Stomach (tissue), 9 donors: ENCODE measurements around the gene RTKN2. TPM values are rescaled to one million over a fixed set of nuclear protein-coding genes. Genes with fewer than 3 reads are reported as not detected.

Experiments
- DNase-seq, 2 donors: peaks; one replicate each; pipeline versions ENCODE4 v3.0.0 to v3.0.0-alpha.2; 2013 to 2019
- H3K27ac ChIP-seq, 5 donors: fragments of 200-600 bp in 4 of 5; sonication (generic) in 4 of 5; one replicate each; pipeline ENCODE4 v1.5.1; 2013 to 2019; ENCODE audit warnings: mild to moderate bottlenecking in 1 of 5, moderate library complexity in 1 of 5
- H3K27me3 ChIP-seq, 3 donors: fragments of 200-600 bp; sonication (generic); one replicate each; pipeline ENCODE4 v1.5.1; 2017 to 2019; ENCODE audit warnings: mixed run types in 1 of 3
- H3K36me3 ChIP-seq, 4 donors: fragments of 200-600 bp; sonication (generic); 1 replicate in 3 of 4; 2 replicates in 1 of 4; pipeline ENCODE4 v1.5.1; 2016 to 2019
- H3K4me1 ChIP-seq, 4 donors: fragments of 200-600 bp; sonication (generic); one replicate each; pipeline ENCODE4 v1.5.1; 2016 to 2019
- H3K4me3 ChIP-seq, 4 donors: fragments of 200-600 bp; sonication (generic) in 3 of 4; one replicate each; pipeline ENCODE4 v1.5.1; 2016 to 2019; ENCODE audit warnings: mild to moderate bottlenecking in 1 of 4
- H3K9me3 ChIP-seq, 4 donors: fragments of 200-600 bp; sonication (generic); one replicate each; pipeline ENCODE4 v1.5.1; 2016 to 2019
- EP300 ChIP-seq: sonication (generic); formaldehyde crosslinking; IDR thresholded peaks from one replicate; pipeline ENCODE4 v1.6.1; 2017; ENCODE audit warnings: antibody characterized with exemption
- POLR2A ChIP-seq, 4 donors: fragments of 450-650 bp; IDR thresholded peaks; one replicate each; pipeline ENCODE4 v1.6.1; 2016; ENCODE audit warnings: antibody characterized with exemption in 4 of 4, control low read depth in 2 of 4, mild to moderate bottlenecking in 1 of 4, moderate library complexity in 1 of 4
- POLR2AphosphoS5 ChIP-seq, 3 donors: sonication (generic); formaldehyde crosslinking; IDR thresholded peaks; one replicate each; pipeline ENCODE4 v1.6.1; 2016; ENCODE audit warnings: antibody characterized with exemption in 3 of 3
- WGBS, 5 donors: extraction: QIAGEN DNeasy Blood & Tissue Kit in 3 of 5; methylation state at CpG; one replicate each; pipeline versions ENCODE4 v1.1.5 to v1.1.7; 2013 to 2018; 5-methylcytosine and 5-hydroxymethylcytosine counted together
- intact Hi-C: fragments of 100-400 bp; cut with DNase I; formaldehyde crosslinking; loops from one replicate; pipeline ENCODE4 v1.15.1; 2023; ENCODE audit warnings: low total_unique reads
- polyA plus RNA-seq, 3 donors: library from polyadenylated mRNA; stranded (reverse); fragments of 200-250 nt; gene quantifications; one replicate each; pipeline ENCODE4 v1.2.3, GENCODE V29; 2013
- total RNA-seq, 5 donors: library from RNA; depleted of rRNA; stranded (reverse); fragments of >200 nt; gene quantifications; one replicate each; pipeline versions ENCODE4 v1.1.0 to v1.2.3, GENCODE V29; 2014 to 2016
- TF ChIP-seq, protein P1 (sequence below), 7 experiments: fragments of 450-650 bp in 4 of 7; fragments of 200-600 bp in 3 of 7; sonication (generic) in 3 of 7; IDR thresholded peaks; one replicate each; pipeline ENCODE4 v1.5.1; 2016 to 2019; ENCODE audit warnings: antibody characterized with exemption in 7 of 7, control low read depth in 2 of 7, mild to moderate bottlenecking in 1 of 7
- donor health status: healthy with polysubstance abuse.
- donor health status: Bipolar disorder and iron deficiency.
- donor health status: healthy.

RTKN2 gene
- total and polyA plus RNA-seq, 8 donors: 0.15 to 8.4 (median 1.8) TPM; not detected in 2

DNA sequence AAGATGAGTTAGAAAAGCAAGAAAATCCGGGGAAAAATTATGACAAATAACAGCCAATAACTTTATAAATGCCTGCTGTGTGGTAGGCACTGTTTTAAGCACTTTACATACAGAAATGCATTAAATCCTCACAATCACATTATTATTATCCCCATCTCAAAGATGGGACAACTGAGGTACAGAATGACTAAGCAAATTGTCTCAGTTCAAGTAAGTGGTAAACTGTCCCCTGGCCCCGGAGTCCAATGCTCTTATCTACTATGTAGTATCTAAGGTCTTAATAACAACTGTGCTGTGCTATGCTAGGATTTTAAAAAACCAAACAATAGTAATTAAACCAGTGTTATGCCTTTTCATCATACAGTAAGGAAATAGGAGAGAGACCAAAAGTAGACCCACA is 105.6 kb downstream of the RTKN2 start:
- H3K27me3 ChIP-seq: no peaks in the 10 kb centered on the region
- H3K4me1 ChIP-seq: peaks cover 4 to 15% (median 14%) of the 10 kb centered on the region in 4 donors
- intact Hi-C loops: no loop called here
- H3K36me3 ChIP-seq: no peaks in the 10 kb centered on the region
- H3K4me3 ChIP-seq: no peak overlapping the region
- no peaks in the 10 kb centered on the region for H3K9me3 ChIP-seq
- 66 to 83% (median 76%) methylated on average over 2 of the region's 2 CpGs for WGBS, 5 donors
- DNase-seq: no peak
- no peak for TF ChIP-seq EP300
- no peak for TF ChIP-seq POLR2A (IDR thresholded peaks at IDR 0.05)
- TF ChIP-seq, protein P1, sequence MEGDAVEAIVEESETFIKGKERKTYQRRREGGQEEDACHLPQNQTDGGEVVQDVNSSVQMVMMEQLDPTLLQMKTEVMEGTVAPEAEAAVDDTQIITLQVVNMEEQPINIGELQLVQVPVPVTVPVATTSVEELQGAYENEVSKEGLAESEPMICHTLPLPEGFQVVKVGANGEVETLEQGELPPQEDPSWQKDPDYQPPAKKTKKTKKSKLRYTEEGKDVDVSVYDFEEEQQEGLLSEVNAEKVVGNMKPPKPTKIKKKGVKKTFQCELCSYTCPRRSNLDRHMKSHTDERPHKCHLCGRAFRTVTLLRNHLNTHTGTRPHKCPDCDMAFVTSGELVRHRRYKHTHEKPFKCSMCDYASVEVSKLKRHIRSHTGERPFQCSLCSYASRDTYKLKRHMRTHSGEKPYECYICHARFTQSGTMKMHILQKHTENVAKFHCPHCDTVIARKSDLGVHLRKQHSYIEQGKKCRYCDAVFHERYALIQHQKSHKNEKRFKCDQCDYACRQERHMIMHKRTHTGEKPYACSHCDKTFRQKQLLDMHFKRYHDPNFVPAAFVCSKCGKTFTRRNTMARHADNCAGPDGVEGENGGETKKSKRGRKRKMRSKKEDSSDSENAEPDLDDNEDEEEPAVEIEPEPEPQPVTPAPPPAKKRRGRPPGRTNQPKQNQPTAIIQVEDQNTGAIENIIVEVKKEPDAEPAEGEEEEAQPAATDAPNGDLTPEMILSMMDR (IDR thresholded peaks at IDR 0.05): no peak
- no peak for TF ChIP-seq POLR2AphosphoS5 (IDR thresholded peaks at IDR 0.05)
- H3K27ac ChIP-seq: no peak overlapping the region

DNA sequence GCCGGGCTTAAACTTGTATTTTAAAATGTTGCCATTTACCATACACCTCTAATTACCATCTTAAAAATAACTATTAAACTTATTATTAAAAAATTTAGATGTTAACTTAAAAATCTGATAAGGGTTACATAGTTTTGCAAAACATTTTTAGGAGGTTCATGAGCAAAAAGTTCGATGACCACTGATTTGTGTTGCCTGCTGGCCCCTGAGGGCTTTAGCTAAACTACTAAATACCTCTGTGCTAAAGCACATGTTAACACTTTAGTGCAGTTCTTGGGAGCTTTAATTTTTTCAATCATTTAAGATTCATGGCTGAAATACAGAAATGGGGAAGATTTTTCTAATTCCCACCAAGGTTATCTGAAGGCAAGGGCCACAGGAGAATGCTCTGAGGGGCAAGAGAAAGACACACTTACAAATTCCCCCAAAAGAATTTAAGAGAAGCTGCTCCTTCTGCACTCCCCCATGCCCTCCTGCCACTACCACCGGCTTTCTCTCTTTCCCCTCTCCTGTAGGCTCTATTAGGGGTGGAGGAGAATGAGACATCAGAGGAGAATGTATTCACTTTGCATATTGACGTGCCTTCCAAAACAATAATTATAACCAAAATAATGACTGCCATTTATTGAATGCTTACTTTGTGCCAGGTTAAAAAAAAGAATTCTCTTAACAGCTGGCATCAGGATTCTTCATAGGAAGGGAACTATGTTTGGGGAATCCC is 106.2 kb downstream of the RTKN2 start:
- no peaks in the 10 kb centered on the region for H3K27me3 ChIP-seq
- no peak overlapping the region for H3K27ac ChIP-seq
- TF ChIP-seq POLR2AphosphoS5 (IDR thresholded peaks at IDR 0.05) (no peak), POLR2A (IDR thresholded peaks at IDR 0.05) (no peak), EP300 (no peak)
- TF ChIP-seq, protein P1 (IDR thresholded peaks at IDR 0.05): no peak
- H3K4me3 ChIP-seq: no peak overlapping the region
- peaks cover 3 to 15% (median 13%) of the 10 kb centered on the region in 4 donors for H3K4me1 ChIP-seq
- 84 to 96% (median 91%) methylated on average over 4 of the region's 4 CpGs for WGBS, 5 donors
- DNase-seq: no peak
- no peaks in the 10 kb centered on the region for H3K9me3 ChIP-seq
- intact Hi-C loops: no loop called here
- H3K36me3 ChIP-seq: no peaks in the 10 kb centered on the region

DNA sequence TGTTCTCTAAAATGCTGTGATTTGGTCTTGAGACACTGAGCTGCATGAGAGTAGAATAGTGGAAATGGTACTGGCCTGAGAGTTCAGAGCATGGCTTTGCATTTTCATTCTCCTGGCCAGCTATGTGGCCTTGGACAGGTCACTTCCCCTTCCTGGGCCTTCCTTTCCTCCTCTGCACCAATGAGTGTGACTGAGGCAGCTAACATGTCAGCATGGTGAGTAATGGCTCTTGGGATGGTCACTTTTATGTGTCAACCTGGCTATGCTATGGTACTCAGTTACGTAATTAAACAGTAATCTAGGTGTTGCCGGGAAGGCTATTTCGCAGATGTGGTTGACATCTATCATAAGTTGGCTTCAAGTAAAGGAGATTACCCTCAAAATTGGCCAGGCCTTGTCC is 109.3 kb downstream of the RTKN2 start:
- Histone ChIP-seq H3K27me3 (no peaks in the 10 kb centered on the region), H3K4me1 (no peaks in the 10 kb centered on the region), H3K9me3 (no peaks in the 10 kb centered on the region), H3K4me3 (no peak overlapping the region), H3K27ac (no peak overlapping the region), H3K36me3 (no peaks in the 10 kb centered on the region)
- DNase-seq: no peak
- 86 to 98% (median 98%) methylated on average over 3 of the region's 3 CpGs for WGBS, 5 donors
- TF ChIP-seq EP300 (no peak), POLR2AphosphoS5 (IDR thresholded peaks at IDR 0.05) (no peak), POLR2A (IDR thresholded peaks at IDR 0.05) (no peak)
- TF ChIP-seq, protein P1 (IDR thresholded peaks at IDR 0.05): no peak
- intact Hi-C loops: no loop called here

DNA sequence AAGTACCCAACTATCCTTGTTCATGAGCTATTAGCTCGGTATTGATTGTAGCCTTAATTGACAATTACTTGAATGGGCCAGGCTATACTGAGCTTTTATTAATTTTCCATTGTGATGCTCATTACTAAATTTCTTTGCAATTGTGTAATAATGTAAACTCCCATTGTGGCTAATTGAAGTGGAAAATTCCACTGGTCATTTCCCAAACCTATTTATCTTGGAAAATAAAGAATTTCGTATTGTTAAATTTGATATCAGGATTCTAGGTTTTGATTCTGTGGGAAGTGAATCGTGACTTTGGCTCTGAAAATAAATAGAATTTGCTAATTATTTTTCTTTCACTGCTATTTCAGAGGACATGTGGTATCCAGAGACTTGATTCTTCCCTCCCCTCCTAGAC is 111.0 kb downstream of the RTKN2 start:
- H3K27ac ChIP-seq: no peak overlapping the region
- no peaks in the 10 kb centered on the region for H3K9me3 ChIP-seq
- intact Hi-C loops: no loop called here
- TF ChIP-seq POLR2A (IDR thresholded peaks at IDR 0.05): no peak
- no peak for TF ChIP-seq POLR2AphosphoS5 (IDR thresholded peaks at IDR 0.05)
- TF ChIP-seq, protein P1 (IDR thresholded peaks at IDR 0.05): no peak
- no peak for TF ChIP-seq EP300
- H3K27me3 ChIP-seq: no peaks in the 10 kb centered on the region
- DNase-seq: no peak
- WGBS, 5 donors: 79 to 89% (median 82%) methylated on average over 3 of the region's 3 CpGs
- no peaks in the 10 kb centered on the region for H3K36me3 ChIP-seq
- H3K4me1 ChIP-seq: no peaks in the 10 kb centered on the region
- H3K4me3 ChIP-seq: no peak overlapping the region
